ENCODE results near the gene ARHGAP26.

ARHGAP26 gene

DNA sequence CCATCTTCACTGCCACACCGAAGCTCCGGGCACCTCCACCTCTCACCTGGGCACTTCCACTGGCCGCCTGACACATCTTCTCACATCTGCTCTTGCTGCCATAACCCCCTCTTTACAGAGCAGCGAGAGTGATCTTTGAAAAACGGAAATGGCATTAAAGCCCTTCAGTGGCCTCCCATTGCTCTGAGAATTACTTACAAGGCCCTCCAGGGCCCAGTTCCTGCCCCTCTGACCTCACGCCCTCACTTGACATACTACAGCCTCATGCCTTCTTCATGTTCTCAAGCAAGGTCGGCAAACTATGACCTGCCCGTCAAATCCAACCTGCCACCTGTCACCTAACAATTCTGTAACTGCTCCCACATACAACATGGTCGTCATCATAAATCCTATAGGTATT is 446.0 kb downstream of the ARHGAP26 start:
- 69% methylated on average over 8 of the region's 9 CpGs for WGBS
- no peak overlapping the region for H3K4me3 ChIP-seq (ENCODE audit: insufficient read depth in 1 of 2, low read depth in 1 of 2, low read length in 2 of 2)

DNA sequence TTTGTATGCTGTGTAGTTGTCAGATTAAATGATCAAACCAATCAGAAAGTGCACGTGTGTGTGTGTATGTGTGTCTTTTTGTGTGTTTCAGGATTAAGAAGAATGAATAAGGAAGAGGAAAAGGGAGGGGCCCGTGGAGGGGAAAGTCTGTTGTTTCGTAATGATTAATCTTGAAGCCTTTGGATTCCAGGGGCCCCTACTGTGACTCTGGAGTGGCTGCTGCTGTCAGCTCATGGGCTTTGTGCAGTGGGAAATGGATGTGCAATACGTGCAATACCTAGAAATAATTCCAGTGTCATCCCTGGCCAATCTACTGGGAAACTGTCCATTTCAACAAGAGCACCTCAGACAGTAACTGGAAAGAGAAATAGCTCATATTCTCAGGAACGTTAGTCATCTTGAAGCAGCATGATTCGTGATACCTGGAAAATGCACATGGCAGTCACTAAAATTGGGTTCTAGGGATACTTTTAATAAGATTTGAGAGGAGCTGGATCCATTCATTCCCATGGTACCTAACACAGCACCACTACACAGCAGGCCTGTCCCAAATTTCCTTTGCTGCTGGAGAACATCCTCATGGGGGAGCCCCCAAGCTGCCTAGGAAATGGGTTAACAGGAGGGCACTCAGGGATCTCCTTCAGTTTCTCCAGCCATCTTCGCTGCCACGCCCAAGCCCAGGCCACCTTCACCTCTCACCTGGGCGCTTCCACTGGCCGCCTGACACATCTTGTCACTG is 447.1 kb downstream of the ARHGAP26 start:
- 78% methylated on average over 9 of the region's 10 CpGs for WGBS
- Histone ChIP-seq H3K14ac (ENCODE audit: low read length in 2 of 2) (peak overlapping the region in 1 of 2 experiments; percentile 36), H3K4me3 (ENCODE audit: insufficient read depth in 1 of 2, low read depth in 1 of 2, low read length in 2 of 2) (no peak overlapping the region), H3K36me3 (ENCODE audit: control insufficient read depth in 1 of 2, insufficient read depth in 2 of 2, low read depth in 1 of 2, low read length in 2 of 2) (peaks cover 0 to 5% of the 10 kb centered on the region in 2 experiments), H2BK12ac (ENCODE audit: low read length in 2 of 2) (peak overlapping the region; percentile 75 to 80), H3K9ac (ENCODE audit: low read length) (no peak overlapping the region), H4K91ac (ENCODE audit: low read length) (no peak overlapping the region), H3K9me3 (ENCODE audit: control insufficient read depth, low read length) (no peaks in the 10 kb centered on the region), H2BK15ac (ENCODE audit: low read depth, poor library complexity, severe bottlenecking) (no peak overlapping the region), H3K23ac (ENCODE audit: low read length in 2 of 2) (no peak overlapping the region), H2BK5ac (ENCODE audit: low read depth, low read length, poor library complexity, severe bottlenecking) (no peak overlapping the region), H3K4me2 (ENCODE audit: low read length, poor library complexity, severe bottlenecking) (no peak overlapping the region), H3K79me1 (replicated peaks; ENCODE audit: low read length, poor library complexity, severe bottlenecking) (no peaks in the 10 kb centered on the region), H3K4ac (ENCODE audit: low read depth in 1 of 2, low read length in 2 of 2) (peak overlapping the region in 1 of 2 experiments; percentile 20), H3K4me1 (ENCODE audit: control insufficient read depth, insufficient read depth, low read depth, low read length) (peaks cover 18% of the 10 kb centered on the region), H2BK120ac (ENCODE audit: low read depth, low read length) (no peak overlapping the region), H2AFZ (ENCODE audit: low read depth, low read length) (no peak overlapping the region), H4K8ac (ENCODE audit: low read length) (no peak overlapping the region), H3K27me3 (ENCODE audit: control insufficient read depth in 1 of 2, insufficient read depth in 1 of 2, low read length in 2 of 2) (no peaks in the 10 kb centered on the region), H3K18ac (ENCODE audit: low read depth in 1 of 2, low read length in 2 of 2) (peak overlapping the region in 1 of 2 experiments; percentile 51), H2AK5ac (ENCODE audit: low read length, severe bottlenecking) (peak overlapping the region; percentile 50), H3K27ac (ENCODE audit: low read length, poor library complexity, severe bottlenecking) (no peak overlapping the region)
- DNase-seq = peak; percentile 76

More for the DNA sequence above, 446.0 kb downstream of the ARHGAP26 start:
- no peak overlapping the region for H2BK120ac ChIP-seq (ENCODE audit: low read depth, low read length)
- DNase-seq = no peak
- H3K18ac ChIP-seq (ENCODE audit: low read depth in 1 of 2, low read length in 2 of 2) = no peak overlapping the region
- no peaks in the 10 kb centered on the region for H3K9me3 ChIP-seq (ENCODE audit: control insufficient read depth, low read length)
- H3K9ac ChIP-seq (ENCODE audit: low read length) = no peak overlapping the region
- no peaks in the 10 kb centered on the region for H3K79me1 ChIP-seq (replicated peaks; ENCODE audit: low read length, poor library complexity, severe bottlenecking)
- H3K4ac ChIP-seq (ENCODE audit: low read depth in 1 of 2, low read length in 2 of 2) = no peak overlapping the region
- no peaks in the 10 kb centered on the region for H3K27me3 ChIP-seq (ENCODE audit: control insufficient read depth in 1 of 2, insufficient read depth in 1 of 2, low read length in 2 of 2)
- peak overlapping the region; percentile 84 for H2AK5ac ChIP-seq (ENCODE audit: low read length, severe bottlenecking)
- no peak overlapping the region for H2BK5ac ChIP-seq (ENCODE audit: low read depth, low read length, poor library complexity, severe bottlenecking)
- H3K14ac ChIP-seq (ENCODE audit: low read length in 2 of 2) = no peak overlapping the region
- H4K91ac ChIP-seq (ENCODE audit: low read length) = no peak overlapping the region
- no peak overlapping the region for H4K8ac ChIP-seq (ENCODE audit: low read length)
- peaks cover 0 to 5% of the 10 kb centered on the region in 2 experiments for H3K36me3 ChIP-seq (ENCODE audit: control insufficient read depth in 1 of 2, insufficient read depth in 2 of 2, low read depth in 1 of 2, low read length in 2 of 2)
- H2AFZ ChIP-seq (ENCODE audit: low read depth, low read length) = no peak overlapping the region
- no peak overlapping the region for H3K23ac ChIP-seq (ENCODE audit: low read length in 2 of 2)
- H3K4me2 ChIP-seq (ENCODE audit: low read length, poor library complexity, severe bottlenecking) = no peak overlapping the region
- peaks cover 18% of the 10 kb centered on the region for H3K4me1 ChIP-seq (ENCODE audit: control insufficient read depth, insufficient read depth, low read depth, low read length)
- H2BK12ac ChIP-seq (ENCODE audit: low read length in 2 of 2) = peak overlapping the region in 1 of 2 experiments; percentile 87
- H2BK15ac ChIP-seq (ENCODE audit: low read depth, poor library complexity, severe bottlenecking) = no peak overlapping the region
- H3K27ac ChIP-seq (ENCODE audit: low read length, poor library complexity, severe bottlenecking) = no peak overlapping the region

DNA sequence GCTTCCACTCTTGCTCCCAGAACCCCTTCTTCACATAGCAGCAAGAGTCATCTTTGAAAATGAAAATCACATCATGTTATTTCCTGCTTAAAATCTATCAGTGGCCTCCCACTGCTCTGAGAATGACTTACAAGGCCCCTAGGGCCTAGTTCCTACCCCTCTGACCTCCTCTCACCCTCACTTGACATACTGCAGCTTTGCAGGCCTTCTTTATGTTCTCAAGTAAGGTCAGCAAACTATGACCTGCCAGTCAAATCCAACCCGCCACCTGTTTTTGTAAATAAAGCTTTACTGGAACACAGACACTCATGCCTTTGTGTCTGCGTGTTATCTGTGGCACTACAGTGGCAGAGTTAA is 447.6 kb downstream of the ARHGAP26 start:
- no peak overlapping the region for H3K9ac ChIP-seq (ENCODE audit: low read length)
- peak overlapping the region in 1 of 2 experiments; percentile 20 for H3K4ac ChIP-seq (ENCODE audit: low read depth in 1 of 2, low read length in 2 of 2)
- WGBS = 68% methylated on average over 2 of the region's 2 CpGs
- H3K27ac ChIP-seq (ENCODE audit: low read length, poor library complexity, severe bottlenecking) = no peak overlapping the region
- H3K14ac ChIP-seq (ENCODE audit: low read length in 2 of 2) = peak overlapping the region in 1 of 2 experiments; percentile 36
- H3K4me1 ChIP-seq (ENCODE audit: control insufficient read depth, insufficient read depth, low read depth, low read length) = peaks cover 18% of the 10 kb centered on the region
- no peak overlapping the region for H2BK120ac ChIP-seq (ENCODE audit: low read depth, low read length)
- H4K8ac ChIP-seq (ENCODE audit: low read length) = no peak overlapping the region
- H4K91ac ChIP-seq (ENCODE audit: low read length) = no peak overlapping the region
- H2AFZ ChIP-seq (ENCODE audit: low read depth, low read length) = no peak overlapping the region
- H2BK5ac ChIP-seq (ENCODE audit: low read depth, low read length, poor library complexity, severe bottlenecking) = no peak overlapping the region
- no peak overlapping the region for H3K23ac ChIP-seq (ENCODE audit: low read length in 2 of 2)
- H3K79me1 ChIP-seq (replicated peaks; ENCODE audit: low read length, poor library complexity, severe bottlenecking) = no peaks in the 10 kb centered on the region
- H3K36me3 ChIP-seq (ENCODE audit: control insufficient read depth in 1 of 2, insufficient read depth in 2 of 2, low read depth in 1 of 2, low read length in 2 of 2) = peaks cover 0 to 5% of the 10 kb centered on the region in 2 experiments
- H3K4me3 ChIP-seq (ENCODE audit: insufficient read depth in 1 of 2, low read depth in 1 of 2, low read length in 2 of 2) = no peak overlapping the region
- H3K18ac ChIP-seq (ENCODE audit: low read depth in 1 of 2, low read length in 2 of 2) = peak overlapping the region in 1 of 2 experiments; percentile 51
- no peaks in the 10 kb centered on the region for H3K27me3 ChIP-seq (ENCODE audit: control insufficient read depth in 1 of 2, insufficient read depth in 1 of 2, low read length in 2 of 2)
- DNase-seq = no peak
- no peaks in the 10 kb centered on the region for H3K9me3 ChIP-seq (ENCODE audit: control insufficient read depth, low read length)
- no peak overlapping the region for H2BK15ac ChIP-seq (ENCODE audit: low read depth, poor library complexity, severe bottlenecking)
- peak overlapping the region; percentile 50 for H2AK5ac ChIP-seq (ENCODE audit: low read length, severe bottlenecking)
- no peak overlapping the region for H3K4me2 ChIP-seq (ENCODE audit: low read length, poor library complexity, severe bottlenecking)
- H2BK12ac ChIP-seq (ENCODE audit: low read length in 2 of 2) = peak overlapping the region in 1 of 2 experiments; percentile 75

DNA sequence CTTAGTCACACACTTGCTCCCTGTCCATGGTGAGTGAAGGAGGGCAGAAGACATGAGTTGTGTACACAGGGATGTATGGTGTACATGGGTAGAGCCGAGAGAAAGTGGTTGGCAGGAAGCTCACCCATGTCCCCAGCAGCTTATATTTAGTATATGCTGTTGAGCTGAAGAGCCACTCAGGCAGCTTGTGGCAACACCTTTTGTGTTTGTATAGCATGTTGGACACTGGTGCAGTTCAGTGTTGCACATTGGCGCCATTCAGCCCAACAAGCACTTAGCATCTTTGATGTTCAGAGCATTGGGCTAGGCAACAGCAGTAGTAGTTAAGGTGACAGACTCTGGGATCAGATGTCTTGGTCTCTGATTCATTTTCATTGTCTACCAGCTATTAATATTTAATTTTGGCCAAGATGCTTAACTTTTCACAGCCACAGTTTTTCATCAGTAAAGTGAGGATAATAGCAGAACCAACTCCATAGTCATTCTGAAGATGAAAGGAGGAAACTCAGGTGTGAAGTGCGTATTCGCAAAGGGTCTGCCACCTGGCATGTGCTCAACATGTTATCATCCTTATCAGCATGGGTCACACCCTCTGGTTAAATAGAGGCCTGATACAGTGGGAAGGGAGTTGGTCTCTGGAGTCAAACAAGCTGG is 448.5 kb downstream of the ARHGAP26 start:
- peaks cover 12% of the 10 kb centered on the region for H3K4me1 ChIP-seq (ENCODE audit: control insufficient read depth, insufficient read depth, low read depth, low read length)
- H3K36me3 ChIP-seq (ENCODE audit: control insufficient read depth in 1 of 2, insufficient read depth in 2 of 2, low read depth in 1 of 2, low read length in 2 of 2) = peaks cover 0 to 5% of the 10 kb centered on the region in 2 experiments
- no peak overlapping the region for H3K9ac ChIP-seq (ENCODE audit: low read length)
- no peak overlapping the region for H2BK5ac ChIP-seq (ENCODE audit: low read depth, low read length, poor library complexity, severe bottlenecking)
- H2AFZ ChIP-seq (ENCODE audit: low read depth, low read length) = no peak overlapping the region
- no peak overlapping the region for H2BK120ac ChIP-seq (ENCODE audit: low read depth, low read length)
- H3K27me3 ChIP-seq (ENCODE audit: control insufficient read depth in 1 of 2, insufficient read depth in 1 of 2, low read length in 2 of 2) = no peaks in the 10 kb centered on the region
- H4K91ac ChIP-seq (ENCODE audit: low read length) = no peak overlapping the region
- H3K9me3 ChIP-seq (ENCODE audit: control insufficient read depth, low read length) = no peaks in the 10 kb centered on the region
- H2AK5ac ChIP-seq (ENCODE audit: low read length, severe bottlenecking) = no peak overlapping the region
- no peak overlapping the region for H2BK15ac ChIP-seq (ENCODE audit: low read depth, poor library complexity, severe bottlenecking)
- 82% methylated on average over 4 of the region's 4 CpGs for WGBS
- H3K14ac ChIP-seq (ENCODE audit: low read length in 2 of 2) = no peak overlapping the region
- H3K18ac ChIP-seq (ENCODE audit: low read depth in 1 of 2, low read length in 2 of 2) = peak overlapping the region in 1 of 2 experiments; percentile 8
- no peak overlapping the region for H3K4me3 ChIP-seq (ENCODE audit: insufficient read depth in 1 of 2, low read depth in 1 of 2, low read length in 2 of 2)
- H3K4ac ChIP-seq (ENCODE audit: low read depth in 1 of 2, low read length in 2 of 2) = no peak overlapping the region
- no peak overlapping the region for H3K23ac ChIP-seq (ENCODE audit: low read length in 2 of 2)
- no peak overlapping the region for H3K27ac ChIP-seq (ENCODE audit: low read length, poor library complexity, severe bottlenecking)
- H4K8ac ChIP-seq (ENCODE audit: low read length) = no peak overlapping the region
- H3K4me2 ChIP-seq (ENCODE audit: low read length, poor library complexity, severe bottlenecking) = no peak overlapping the region
- DNase-seq = no peak
- peak overlapping the region; percentile 8 to 29 for H2BK12ac ChIP-seq (ENCODE audit: low read length in 2 of 2)
- H3K79me1 ChIP-seq (replicated peaks; ENCODE audit: low read length, poor library complexity, severe bottlenecking) = no peaks in the 10 kb centered on the region
